K562 (cell line): ENCODE measurements around the gene PRTFDC1. TPM values are rescaled to one million over a fixed set of nuclear protein-coding genes. Genes with fewer than 3 reads are reported as not detected.

Source experiments
- ATAC-seq: fragments of 200-7000 bp; cut with Tn5 transposase; 3 replicates; pipeline ENCODE4 v1.9.1; 2020; ENCODE audit warnings: moderate library complexity
- BruUV-seq: library from RNA; stranded (reverse); fragments of 400-500 nt; replicated peaks from 2 replicates; lab custom pipeline; 2021; lab: Mats Ljungman, UMichigan
- CTCF ChIA-PET: fragments of 300-600 bp; formaldehyde crosslinking; extraction: SDS; loops from one replicate; lab custom pipeline; 2021; ENCODE audit warnings: low intra/inter-chr PET ratio; lab: Yijun Ruan, JAX
- POLR2A ChIA-PET: fragments of 300-600, 350-650 bp; sonication (Branson Sonifier 250); formaldehyde crosslinking; extraction: SDS; loops from one replicate; lab custom pipeline; 2021; ENCODE audit warnings: antibody characterized with exemption, inconsistent platforms; lab: Yijun Ruan, JAX
- DNase-seq, 4 experiments: peaks; one replicate each; pipeline versions ENCODE4 v3.0.0 to v3.0.0-alpha.2; 2011 to 2018; ENCODE audit warnings: low spot score in 3 of 4, mixed read lengths in 3 of 4; ENCODE audit errors: extremely low read depth in 1 of 4
- FAIRE-seq: peaks from 2 replicates; lab custom pipeline; 2011; peaks lifted over from hg19 to GRCh38; lab: Jason Lieb, UNC
- H2AFZ ChIP-seq: 2 replicates; pipeline ENCODE4 v1.6.0; 2011; ENCODE audit warnings: low read depth, low read length, control low read depth, inconsistent platforms
- H3K27ac ChIP-seq: fragments of 200-600 bp; 3 replicates; pipeline ENCODE4 v1.8.0; 2011; ENCODE audit warnings: low read depth, mild to moderate bottlenecking, control low read depth, inconsistent platforms, low read length, moderate library complexity, mixed read lengths; ENCODE audit errors: extremely low read depth
- H3K27me3 ChIP-seq, 2 experiments: fragments of 300-600 bp in 1 of 2; 2 replicates in 1 of 2; 3 replicates in 1 of 2; pipeline versions ENCODE4 v1.6.0 to v1.8.0; 2011; ENCODE audit warnings: inconsistent platforms in 2 of 2, low read length in 2 of 2, mild to moderate bottlenecking in 1 of 2, mixed read lengths in 1 of 2, moderate library complexity in 1 of 2; ENCODE audit not compliant: control insufficient read depth in 2 of 2, insufficient read depth in 2 of 2
- H3K36me3 ChIP-seq: fragments of 300-600 bp; 3 replicates; pipeline ENCODE4 v1.8.0; 2011; ENCODE audit warnings: mild to moderate bottlenecking, low read length, inconsistent platforms; ENCODE audit not compliant: control insufficient read depth, insufficient read depth
- H3K4me1 ChIP-seq, 2 experiments: fragments of 200-600 bp in 1 of 2; replicated peaks in 1 of 2; 2 replicates in 1 of 2; 3 replicates in 1 of 2; pipeline versions ENCODE4 v1.5.1 to v1.8.0; 2011; ENCODE audit warnings: inconsistent platforms in 2 of 2, low read length in 2 of 2, mild to moderate bottlenecking in 1 of 2, mixed read lengths in 1 of 2, moderate library complexity in 1 of 2; ENCODE audit not compliant: control insufficient read depth in 2 of 2, insufficient read depth in 2 of 2
- H3K4me2 ChIP-seq: 2 replicates; pipeline ENCODE4 v1.6.1; 2011; ENCODE audit warnings: low read length, control low read depth, inconsistent platforms, mixed read lengths; ENCODE audit not compliant: insufficient read depth
- H3K4me3 ChIP-seq: fragments of 200-600 bp; sonication (generic), shearing (Covaris generic); 2 replicates; pipeline ENCODE4 v1.5.1; 2016; ENCODE audit warnings: control low read depth, inconsistent platforms
- H3K79me2 ChIP-seq: fragments of 200-600 bp; 3 replicates; pipeline ENCODE4 v1.8.0; 2011; ENCODE audit warnings: low read length, inconsistent platforms; ENCODE audit not compliant: control insufficient read depth, insufficient read depth
- H3K9ac ChIP-seq, 2 experiments: 2 replicates each; pipeline versions ENCODE4 v1.6.0 to v1.6.1; 2011; ENCODE audit warnings: low read depth in 2 of 2, low read length in 2 of 2, control low read depth in 1 of 2, inconsistent platforms in 1 of 2, mild to moderate bottlenecking in 1 of 2, mixed read lengths in 1 of 2; ENCODE audit not compliant: insufficient read depth in 1 of 2
- H3K9me1 ChIP-seq: one replicate; pipeline ENCODE4 v1.6.0; 2011; ENCODE audit warnings: inconsistent platforms, mild to moderate bottlenecking, low read length, moderate library complexity; ENCODE audit not compliant: control insufficient read depth, insufficient read depth
- H3K9me3 ChIP-seq: replicated peaks from 2 replicates; pipeline ENCODE4 v1.5.1; 2011; ENCODE audit warnings: low read depth, low read length, inconsistent platforms; ENCODE audit not compliant: control insufficient read depth, insufficient read depth
- H4K20me1 ChIP-seq: replicated peaks from 2 replicates; pipeline ENCODE4 v1.6.1; 2011; ENCODE audit warnings: low read length, inconsistent platforms, mixed read lengths; ENCODE audit not compliant: control insufficient read depth, insufficient read depth
- DACH1 ChIP-seq: fragments of 450-650 bp; IDR thresholded peaks from 2 replicates; pipeline ENCODE4 v1.6.1; 2018; ENCODE audit not compliant: partially characterized antibody
- E2F6 ChIP-seq, 2 experiments: IDR thresholded peaks; 2 replicates each; pipeline ENCODE4 v1.6.1; 2011; ENCODE audit warnings: borderline replicate concordance in 1 of 2, control low read depth in 1 of 2, low read depth in 1 of 2, low read length in 1 of 2, mild to moderate bottlenecking in 1 of 2, mixed read lengths in 1 of 2, moderate library complexity in 1 of 2; ENCODE audit not compliant: insufficient read depth in 1 of 2, insufficient read length in 1 of 2, poor library complexity in 1 of 2, severe bottlenecking in 1 of 2; ENCODE audit errors: extremely low read depth in 1 of 2
- HEY1 ChIP-seq: fragments of 250-450 bp; sonication (Bioruptor Pico); IDR thresholded peaks from 2 replicates; pipeline ENCODE4 v1.5.0; 2020; ENCODE audit warnings: mild to moderate bottlenecking, moderate library complexity, borderline replicate concordance
- IRF2 ChIP-seq: sonication (generic); formaldehyde crosslinking; IDR thresholded peaks from 2 replicates; pipeline ENCODE4 v1.8.1; 2022; ENCODE audit warnings: mild to moderate bottlenecking, missing genetic modification reagents
- KAT7 ChIP-seq: sonication (generic); formaldehyde crosslinking; IDR thresholded peaks from 2 replicates; pipeline ENCODE4 v1.8.0; 2022; ENCODE audit warnings: missing genetic modification reagents, mild to moderate bottlenecking, borderline replicate concordance
- POLR2A ChIP-seq: fragments of 450-650 bp; conservative IDR thresholded peaks from 2 replicates; pipeline ENCODE4 v1.6.1; 2016
- TCF7L2 ChIP-seq: fragments of 150-350 bp; IDR thresholded peaks from 2 replicates; pipeline ENCODE4 v1.6.1; 2016; ENCODE audit warnings: low read depth, mild to moderate bottlenecking, low read length, moderate library complexity
- ZNF668 ChIP-seq: fragments of 250-450 bp; sonication (Bioruptor Pico); IDR thresholded peaks from 2 replicates; pipeline ENCODE4 v1.8.0; 2022; ENCODE audit warnings: mild to moderate bottlenecking, inconsistent platforms
- WGBS: fragments of 100-300 bp; shearing (Covaris generic); methylation state at CpG from one replicate; pipeline ENCODE4 v1.1.6; 2016; ENCODE audit warnings: low coverage, mixed read lengths; ENCODE audit not compliant: insufficient coverage; ENCODE audit errors: missing lambda C conversion rate; 5-methylcytosine and 5-hydroxymethylcytosine counted together
- in situ Hi-C: fragments of 300-500 bp; cut with MboI; formaldehyde crosslinking; loops from 4 replicates; pipeline ENCODE4 v1.15.0; 2018; ENCODE audit warnings: inconsistent platforms, mixed read lengths
- intact Hi-C: fragments of 100-400 bp; cut with micrococcal nuclease; formaldehyde crosslinking; loops from 2 replicates; pipeline ENCODE4 v1.14.2; 2022
- polyA plus RNA-seq, 8 experiments: library from polyadenylated mRNA; depleted of rRNA in 4 of 8; stranded (reverse) in 5 of 8; unstranded in 3 of 8; fragments of >200 nt; fragmentation: Nextera tagmentation in 2 of 8; fragmentation: Illumina TruSeq in 1 of 8; extraction: Ambion mirVana in 2 of 8; extraction: Trizol in 1 of 8; gene quantifications; 2 replicates each; pipeline versions ENCODE4 v1.2.1 to v1.2.3, GENCODE V29; 2011 to 2014; ENCODE audit warnings: inconsistent platforms in 1 of 8, missing spikeins in 1 of 8
- total RNA-seq, 7 experiments: library from RNA; depleted of rRNA in 6 of 7; stranded (reverse); fragments of >200 nt in 6 of 7; fragmentation: Illumina TruSeq in 2 of 7; extraction: Trizol in 2 of 7; gene quantifications; 2 replicates each; pipeline versions ENCODE4 v1.2.1 to v1.2.3, GENCODE V29; 2011 to 2021; ENCODE audit warnings: low replicate concordance in 1 of 7

Gene PRTFDC1
- total and polyA plus RNA-seq, 9 of the 15 experiments (the other 6 are each of a cell fraction or from before 2014, with no cell fraction given): 7.0 to 27.6 (median 10.0) TPM

GRCh38 chr10:24847112-24848070 is 105.0 kb downstream of the PRTFDC1 start:
- Histone ChIP-seq H3K4me3 (no peak overlapping the region), H4K20me1 (no peaks in the 10 kb centered on the region), H3K27ac (no peak overlapping the region), H3K9ac (no peak overlapping the region), H3K36me3 (no peaks in the 10 kb centered on the region), H3K4me1 (peaks cover 0 to 15% of the 10 kb centered on the region in 2 experiments; a peak in 3 of 5 replicates), H2AFZ (peak overlapping the region; percentile 82), H3K27me3 (no peaks in the 10 kb centered on the region), H3K79me2 (no peaks in the 10 kb centered on the region), H3K9me3 (no peaks in the 10 kb centered on the region), H3K4me2 (peak overlapping the region; percentile 34; the same call in 1 of the 2 replicates), H3K9me1 (no peaks in the 10 kb centered on the region)
- no TSS peak for BruUV-seq
- FAIRE-seq: peak; percentile 29
- POLR2A ChIA-PET: interaction anchor here (1.2 to 1.5 kb wide), 2 partner anchors 11 to 15 kb away, joined by 4 to 5 read pairs; no protein-coding TSS in a partner anchor
- 69% methylated on average over 13 of the region's 13 CpGs for WGBS
- ATAC-seq: no peak
- intact Hi-C loops: no loop called here
- in situ Hi-C loops: no loop called here
- TF ChIP-seq DACH1: peak; percentile 16
- TF ChIP-seq ZNF668 (CRISPR knock-in tag): no peak
- no peak for TF ChIP-seq TCF7L2
- CTCF ChIA-PET: no interaction called here
- DNase-seq: no peak

DNA sequence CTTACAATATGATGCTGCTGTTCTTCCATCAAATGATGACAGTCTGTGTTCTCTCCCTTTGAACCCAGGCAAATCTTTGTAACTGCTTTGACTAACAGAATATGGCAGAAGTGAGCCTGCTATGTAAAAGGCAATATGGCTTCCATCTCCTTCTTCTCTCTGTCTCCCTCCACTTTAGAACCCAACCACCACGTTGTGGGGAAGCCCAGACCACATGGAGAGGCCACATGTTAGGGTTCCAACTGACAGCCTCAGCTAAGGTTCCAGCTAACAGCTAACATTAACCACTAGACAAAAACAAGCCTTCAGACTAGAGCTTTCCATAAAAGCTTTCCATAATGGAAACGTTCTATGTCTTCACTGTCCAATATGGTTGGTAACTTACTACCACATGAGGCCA is 107.7 kb downstream of the PRTFDC1 start:
- ChIA-PET POLR2A (interaction anchor here (1.8 kb wide), 1 partner anchor 13 kb away, joined by 8 read pairs; no protein-coding TSS in a partner anchor), CTCF (no interaction called here)
- Histone ChIP-seq H3K27me3 (no peaks in the 10 kb centered on the region), H2AFZ (peak overlapping the region; percentile 28), H3K79me2 (no peaks in the 10 kb centered on the region), H3K4me3 (no peak overlapping the region), H3K36me3 (no peaks in the 10 kb centered on the region), H3K4me1 (peaks cover 0 to 14% of the 10 kb centered on the region in 2 experiments; a peak in 3 of 5 replicates), H3K4me2 (no peak overlapping the region), H3K9me3 (no peaks in the 10 kb centered on the region), H4K20me1 (no peaks in the 10 kb centered on the region), H3K27ac (no peak overlapping the region), H3K9me1 (no peaks in the 10 kb centered on the region), H3K9ac (no peak overlapping the region)
- in situ Hi-C loops (no loop called here), intact Hi-C loops (no loop called here)
- BruUV-seq: no TSS peak
- WGBS: 13% methylated on average over 2 of the region's 2 CpGs
- FAIRE-seq: no peak
- ATAC-seq: no peak
- no peak for DNase-seq
- TF ChIP-seq E2F6 (IDR thresholded peaks at IDR 0.05; ENCODE audit: borderline replicate concordance in 1 of 2, extremely low read depth in 1 of 2, insufficient read depth in 1 of 2, insufficient read length in 1 of 2, low read depth in 1 of 2, low read length in 1 of 2, poor library complexity in 1 of 2, severe bottlenecking in 1 of 2): peak in 1 of 2 experiments; percentile 31
- no peak for TF ChIP-seq HEY1 (CRISPR knock-in tag)
- TF ChIP-seq IRF2 (CRISPR knock-in tag): no peak
- TF ChIP-seq POLR2A: no peak
- no peak for TF ChIP-seq KAT7 (CRISPR knock-in tag)
